HEK293 (cell line): ENCODE results near the gene MTFR1L.
A peak's percentile ranks its signal among the peaks of the same experiment; 100 is the strongest.

Experiments used
- CTCF ChIA-PET: fragments of 350-600 bp; formaldehyde crosslinking; extraction: SDS; loops from one replicate; lab custom pipeline; 2021; ENCODE audit warnings: antibody characterized with exemption; lab: Yijun Ruan, JAX
- POLR2A ChIA-PET: fragments of 300-600 bp; formaldehyde crosslinking; extraction: SDS; loops from one replicate; lab custom pipeline; 2020; ENCODE audit warnings: antibody characterized with exemption, inconsistent platforms; lab: Yijun Ruan, JAX
- H3K27ac ChIP-seq: fragments of 200-500 bp; sonication (Bioruptor generic); 2 replicates; pipeline ENCODE4 v1.5.1; 2014; ENCODE audit warnings: low read depth, low read length, control low read depth, inconsistent platforms; ENCODE audit errors: extremely low read depth
- H3K36me3 ChIP-seq, 2 experiments: fragments of 200-500 bp in 1 of 2; sonication (Bioruptor generic) in 1 of 2; 1 replicate in 1 of 2; 2 replicates in 1 of 2; pipeline ENCODE4 v1.5.1; 2014 to 2017; ENCODE audit warnings: inconsistent platforms in 2 of 2, low read length in 2 of 2; ENCODE audit not compliant: control insufficient read depth in 2 of 2, insufficient read depth in 1 of 2
- H3K4me1 ChIP-seq: fragments of 200-500 bp; sonication (Bioruptor generic); 2 replicates; pipeline ENCODE4 v1.5.1; 2014; ENCODE audit warnings: mild to moderate bottlenecking, low read length, inconsistent platforms; ENCODE audit not compliant: control insufficient read depth, insufficient read depth
- H3K4me3 ChIP-seq: 2 replicates; pipeline ENCODE4 v1.5.1; 2011; ENCODE audit warnings: low read depth, mild to moderate bottlenecking, control low read depth, low read length, moderate library complexity
- H3K9me3 ChIP-seq: fragments of 200-500 bp; sonication (Bioruptor generic); 2 replicates; pipeline ENCODE4 v1.5.1; 2014; ENCODE audit warnings: low read depth, low read length, inconsistent platforms; ENCODE audit not compliant: control insufficient read depth, insufficient read depth
- HOXA7 ChIP-seq: sonication (generic); formaldehyde crosslinking; IDR thresholded peaks from 2 replicates; pipeline ENCODE4 v1.8.1; 2022; ENCODE audit warnings: missing genetic modification reagents, borderline replicate concordance
- IKZF3 ChIP-seq: fragments of 450-650 bp; IDR thresholded peaks from 2 replicates; pipeline ENCODE4 v1.5.0; 2018; ENCODE audit warnings: missing biosample characterization, mild to moderate bottlenecking, missing genetic modification characterization, moderate library complexity
- REPIN1 ChIP-seq: fragments of 450-650 bp; formaldehyde crosslinking; IDR thresholded peaks from 2 replicates; pipeline ENCODE4 v1.5.1; 2017; ENCODE audit warnings: missing biosample characterization, missing genetic modification characterization, low read depth
- ZNF121 ChIP-seq: fragments of 450-650 bp; formaldehyde crosslinking; IDR thresholded peaks from 2 replicates; pipeline ENCODE4 v1.5.1; 2016; ENCODE audit warnings: missing biosample characterization, missing genetic modification characterization
- ZNF341 ChIP-seq: fragments of 450-650 bp; formaldehyde crosslinking; IDR thresholded peaks from 2 replicates; pipeline ENCODE4; 2016; ENCODE audit warnings: low read depth, missing biosample characterization, missing genetic modification characterization
- ZNF416 ChIP-seq: fragments of 450-650 bp; formaldehyde crosslinking; IDR thresholded peaks from 2 replicates; pipeline ENCODE4 v1.5.1; 2016; ENCODE audit warnings: missing biosample characterization, missing genetic modification characterization
- ZNF514 ChIP-seq: fragments of 450-650 bp; formaldehyde crosslinking; IDR thresholded peaks from 2 replicates; pipeline ENCODE4 v1.5.1; 2016; ENCODE audit warnings: missing biosample characterization, missing genetic modification characterization
- ZNF521 ChIP-seq: fragments of 450-650 bp; formaldehyde crosslinking; IDR thresholded peaks from 2 replicates; pipeline ENCODE4 v1.5.1; 2017; ENCODE audit warnings: missing biosample characterization, mild to moderate bottlenecking, missing genetic modification characterization
- ZNF621 ChIP-seq: fragments of 450-650 bp; formaldehyde crosslinking; IDR thresholded peaks from 2 replicates; pipeline ENCODE4 v1.5.1; 2017; ENCODE audit warnings: missing biosample characterization, missing genetic modification characterization
- ZNF658 ChIP-seq: fragments of 450-650 bp; formaldehyde crosslinking; IDR thresholded peaks from 2 replicates; pipeline ENCODE4; 2016; ENCODE audit warnings: missing biosample characterization, missing genetic modification characterization
- TF ChIP-seq, protein P1 (sequence below): fragments of 450-650 bp; IDR thresholded peaks from 2 replicates; pipeline ENCODE4 v1.5.1; 2018; ENCODE audit warnings: missing biosample characterization, missing genetic modification characterization
- TF ChIP-seq, protein P2 (sequence below): fragments of 450-650 bp; formaldehyde crosslinking; conservative IDR thresholded peaks from 2 replicates; pipeline ENCODE4 v1.5.1; 2016; ENCODE audit warnings: low read depth, missing biosample characterization, missing genetic modification characterization
- TF ChIP-seq, protein P3 (sequence below): fragments of 450-650 bp; formaldehyde crosslinking; IDR thresholded peaks from 2 replicates; pipeline ENCODE4 v1.5.1; 2016; ENCODE audit warnings: missing biosample characterization, missing genetic modification characterization, borderline replicate concordance
- TF ChIP-seq, protein P4 (sequence below): fragments of 450-650 bp; formaldehyde crosslinking; IDR thresholded peaks from 2 replicates; pipeline ENCODE4 v1.5.1; 2016; ENCODE audit warnings: missing biosample characterization, missing genetic modification characterization

The MTFR1L gene

DNA sequence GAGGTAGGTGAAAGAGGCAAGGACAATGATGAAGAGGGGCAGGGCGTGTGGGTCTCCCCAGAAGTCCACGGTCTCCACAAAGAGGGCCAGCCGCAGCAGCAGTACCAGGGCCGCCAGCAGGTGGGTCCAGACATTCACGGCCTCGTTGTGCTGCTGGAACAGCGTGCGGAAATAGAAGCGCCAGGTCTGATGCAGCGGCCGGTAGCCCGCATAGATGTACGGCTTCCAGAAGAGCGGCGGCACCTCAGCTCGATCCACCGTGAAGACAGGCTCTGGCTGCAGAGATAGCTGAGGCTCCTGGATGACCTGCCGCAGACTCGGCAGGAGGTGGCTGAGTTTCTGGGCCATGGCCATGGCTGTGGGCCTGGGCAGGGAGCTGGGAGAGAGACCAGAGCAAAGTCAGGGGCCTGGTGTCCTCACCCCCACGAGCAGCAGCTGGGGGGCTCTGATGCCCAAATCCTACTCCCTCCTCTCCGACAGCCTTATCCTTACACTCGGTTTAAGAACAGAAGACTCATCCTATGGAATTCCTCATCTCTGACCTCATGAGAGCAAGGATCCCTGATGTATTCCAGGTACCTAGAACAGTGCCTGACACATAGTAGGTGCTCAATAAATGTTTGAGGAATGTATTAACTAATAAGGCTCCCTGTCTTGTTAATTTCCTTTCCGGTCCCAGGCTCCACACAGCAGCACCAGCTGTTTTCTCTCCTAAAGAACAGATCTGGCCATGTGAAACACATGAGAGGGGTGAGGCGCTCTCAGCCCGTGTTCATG lies 43.9 kb downstream of the MTFR1L start:
- POLR2A ChIA-PET = interaction anchor here (0.7 kb wide), 1 partner anchor 12 kb away, joined by 3 read pairs; the partner anchor contains the start of gene PAQR7
- H3K4me3 ChIP-seq = no peak overlapping the region
- H3K27ac ChIP-seq = no peak overlapping the region
- H3K9me3 ChIP-seq = no peaks in the 10 kb centered on the region
- CTCF ChIA-PET = interaction anchor here (0.6 to 1.9 kb wide), 2 partner anchors 19 to 20 kb away, joined by 4 to 9 read pairs; no protein-coding TSS in a partner anchor
- peaks cover 0 to 26% of the 10 kb centered on the region in 2 experiments; a peak in 1 of 3 replicates for H3K36me3 ChIP-seq
- no peak for TF ChIP-seq REPIN1
- no peak for TF ChIP-seq ZNF521
- TF ChIP-seq ZNF341 = peak; percentile 56; the same call in 1 of the 2 replicates
- H3K4me1 ChIP-seq = no peaks in the 10 kb centered on the region

DNA sequence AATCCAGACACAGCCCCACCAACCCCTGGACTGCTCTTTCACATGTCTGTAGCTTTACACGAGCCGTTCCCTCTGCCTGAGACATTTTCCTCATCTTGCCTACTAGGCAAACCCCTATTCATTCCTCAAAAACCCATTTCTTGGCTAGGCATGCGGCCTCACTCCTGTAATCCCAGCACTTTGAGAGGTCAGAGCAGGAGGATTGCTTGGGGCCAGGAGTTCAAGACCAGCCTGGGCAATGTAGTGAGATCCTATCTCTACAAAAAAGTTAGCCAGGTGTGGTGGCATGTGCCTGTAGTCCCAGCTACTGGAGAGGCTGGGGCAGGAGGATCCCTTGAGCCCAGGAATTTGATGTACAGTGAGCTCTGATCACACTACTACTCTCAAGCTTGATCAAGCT lies 44.7 kb downstream of the MTFR1L start:
- POLR2A ChIA-PET = no interaction called here
- H3K9me3 ChIP-seq = no peaks in the 10 kb centered on the region

DNA sequence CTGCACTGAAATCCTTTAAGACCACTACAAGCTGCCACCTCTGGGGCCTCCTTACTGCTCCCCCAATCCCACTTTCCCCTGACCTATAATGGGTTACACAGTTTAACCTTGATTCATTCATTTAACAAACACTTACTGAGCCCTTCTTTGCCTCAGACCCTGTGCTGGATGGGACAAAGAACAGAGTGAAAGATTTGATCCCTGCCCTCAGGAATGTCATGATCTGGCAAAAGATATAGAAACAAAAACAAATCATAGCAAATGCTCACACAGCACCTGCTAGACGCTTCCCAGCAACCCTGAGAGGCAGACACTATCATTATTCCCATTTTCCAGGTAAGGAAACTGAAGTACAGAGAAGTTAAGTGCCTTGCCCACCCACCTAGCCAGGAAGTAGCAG lies 46.5 kb downstream of the MTFR1L start:
- ChIA-PET CTCF (interaction anchor here (0.5 to 1.2 kb wide), 2 partner anchors 24 to 29 kb away, joined by 3 to 4 read pairs; no protein-coding TSS in a partner anchor), POLR2A (no interaction called here)
- no peaks in the 10 kb centered on the region for H3K4me1 ChIP-seq
- no peak overlapping the region for H3K27ac ChIP-seq
- peaks cover 0 to 37% of the 10 kb centered on the region in 2 experiments; a peak in 1 of 3 replicates for H3K36me3 ChIP-seq
- no peaks in the 10 kb centered on the region for H3K9me3 ChIP-seq
- H3K4me3 ChIP-seq = no peak overlapping the region
- TF ChIP-seq, protein P1, sequence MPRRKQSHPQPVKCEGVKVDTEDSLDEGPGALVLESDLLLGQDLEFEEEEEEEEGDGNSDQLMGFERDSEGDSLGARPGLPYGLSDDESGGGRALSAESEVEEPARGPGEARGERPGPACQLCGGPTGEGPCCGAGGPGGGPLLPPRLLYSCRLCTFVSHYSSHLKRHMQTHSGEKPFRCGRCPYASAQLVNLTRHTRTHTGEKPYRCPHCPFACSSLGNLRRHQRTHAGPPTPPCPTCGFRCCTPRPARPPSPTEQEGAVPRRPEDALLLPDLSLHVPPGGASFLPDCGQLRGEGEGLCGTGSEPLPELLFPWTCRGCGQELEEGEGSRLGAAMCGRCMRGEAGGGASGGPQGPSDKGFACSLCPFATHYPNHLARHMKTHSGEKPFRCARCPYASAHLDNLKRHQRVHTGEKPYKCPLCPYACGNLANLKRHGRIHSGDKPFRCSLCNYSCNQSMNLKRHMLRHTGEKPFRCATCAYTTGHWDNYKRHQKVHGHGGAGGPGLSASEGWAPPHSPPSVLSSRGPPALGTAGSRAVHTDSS (tag by site-specific recombination) = no peak
- no peak for TF ChIP-seq ZNF416 (tag by site-specific recombination)
- TF ChIP-seq ZNF658 = no peak
- no peak for TF ChIP-seq HOXA7 (CRISPR knock-in tag)
- TF ChIP-seq IKZF3 (tag by site-specific recombination) = no peak
- TF ChIP-seq ZNF514 (tag by site-specific recombination) = no peak
- TF ChIP-seq, protein P2, sequence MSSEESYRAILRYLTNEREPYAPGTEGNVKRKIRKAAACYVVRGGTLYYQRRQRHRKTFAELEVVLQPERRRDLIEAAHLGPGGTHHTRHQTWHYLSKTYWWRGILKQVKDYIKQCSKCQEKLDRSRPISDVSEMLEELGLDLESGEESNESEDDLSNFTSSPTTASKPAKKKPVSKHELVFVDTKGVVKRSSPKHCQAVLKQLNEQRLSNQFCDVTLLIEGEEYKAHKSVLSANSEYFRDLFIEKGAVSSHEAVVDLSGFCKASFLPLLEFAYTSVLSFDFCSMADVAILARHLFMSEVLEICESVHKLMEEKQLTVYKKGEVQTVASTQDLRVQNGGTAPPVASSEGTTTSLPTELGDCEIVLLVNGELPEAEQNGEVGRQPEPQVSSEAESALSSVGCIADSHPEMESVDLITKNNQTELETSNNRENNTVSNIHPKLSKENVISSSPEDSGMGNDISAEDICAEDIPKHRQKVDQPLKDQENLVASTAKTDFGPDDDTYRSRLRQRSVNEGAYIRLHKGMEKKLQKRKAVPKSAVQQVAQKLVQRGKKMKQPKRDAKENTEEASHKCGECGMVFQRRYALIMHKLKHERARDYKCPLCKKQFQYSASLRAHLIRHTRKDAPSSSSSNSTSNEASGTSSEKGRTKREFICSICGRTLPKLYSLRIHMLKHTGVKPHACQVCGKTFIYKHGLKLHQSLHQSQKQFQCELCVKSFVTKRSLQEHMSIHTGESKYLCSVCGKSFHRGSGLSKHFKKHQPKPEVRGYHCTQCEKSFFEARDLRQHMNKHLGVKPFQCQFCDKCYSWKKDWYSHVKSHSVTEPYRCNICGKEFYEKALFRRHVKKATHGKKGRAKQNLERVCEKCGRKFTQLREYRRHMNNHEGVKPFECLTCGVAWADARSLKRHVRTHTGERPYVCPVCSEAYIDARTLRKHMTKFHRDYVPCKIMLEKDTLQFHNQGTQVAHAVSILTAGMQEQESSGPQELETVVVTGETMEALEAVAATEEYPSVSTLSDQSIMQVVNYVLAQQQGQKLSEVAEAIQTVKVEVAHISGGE = no peak

More for the DNA sequence above, 44.7 kb downstream of the MTFR1L start:
- TF ChIP-seq, protein P3, sequence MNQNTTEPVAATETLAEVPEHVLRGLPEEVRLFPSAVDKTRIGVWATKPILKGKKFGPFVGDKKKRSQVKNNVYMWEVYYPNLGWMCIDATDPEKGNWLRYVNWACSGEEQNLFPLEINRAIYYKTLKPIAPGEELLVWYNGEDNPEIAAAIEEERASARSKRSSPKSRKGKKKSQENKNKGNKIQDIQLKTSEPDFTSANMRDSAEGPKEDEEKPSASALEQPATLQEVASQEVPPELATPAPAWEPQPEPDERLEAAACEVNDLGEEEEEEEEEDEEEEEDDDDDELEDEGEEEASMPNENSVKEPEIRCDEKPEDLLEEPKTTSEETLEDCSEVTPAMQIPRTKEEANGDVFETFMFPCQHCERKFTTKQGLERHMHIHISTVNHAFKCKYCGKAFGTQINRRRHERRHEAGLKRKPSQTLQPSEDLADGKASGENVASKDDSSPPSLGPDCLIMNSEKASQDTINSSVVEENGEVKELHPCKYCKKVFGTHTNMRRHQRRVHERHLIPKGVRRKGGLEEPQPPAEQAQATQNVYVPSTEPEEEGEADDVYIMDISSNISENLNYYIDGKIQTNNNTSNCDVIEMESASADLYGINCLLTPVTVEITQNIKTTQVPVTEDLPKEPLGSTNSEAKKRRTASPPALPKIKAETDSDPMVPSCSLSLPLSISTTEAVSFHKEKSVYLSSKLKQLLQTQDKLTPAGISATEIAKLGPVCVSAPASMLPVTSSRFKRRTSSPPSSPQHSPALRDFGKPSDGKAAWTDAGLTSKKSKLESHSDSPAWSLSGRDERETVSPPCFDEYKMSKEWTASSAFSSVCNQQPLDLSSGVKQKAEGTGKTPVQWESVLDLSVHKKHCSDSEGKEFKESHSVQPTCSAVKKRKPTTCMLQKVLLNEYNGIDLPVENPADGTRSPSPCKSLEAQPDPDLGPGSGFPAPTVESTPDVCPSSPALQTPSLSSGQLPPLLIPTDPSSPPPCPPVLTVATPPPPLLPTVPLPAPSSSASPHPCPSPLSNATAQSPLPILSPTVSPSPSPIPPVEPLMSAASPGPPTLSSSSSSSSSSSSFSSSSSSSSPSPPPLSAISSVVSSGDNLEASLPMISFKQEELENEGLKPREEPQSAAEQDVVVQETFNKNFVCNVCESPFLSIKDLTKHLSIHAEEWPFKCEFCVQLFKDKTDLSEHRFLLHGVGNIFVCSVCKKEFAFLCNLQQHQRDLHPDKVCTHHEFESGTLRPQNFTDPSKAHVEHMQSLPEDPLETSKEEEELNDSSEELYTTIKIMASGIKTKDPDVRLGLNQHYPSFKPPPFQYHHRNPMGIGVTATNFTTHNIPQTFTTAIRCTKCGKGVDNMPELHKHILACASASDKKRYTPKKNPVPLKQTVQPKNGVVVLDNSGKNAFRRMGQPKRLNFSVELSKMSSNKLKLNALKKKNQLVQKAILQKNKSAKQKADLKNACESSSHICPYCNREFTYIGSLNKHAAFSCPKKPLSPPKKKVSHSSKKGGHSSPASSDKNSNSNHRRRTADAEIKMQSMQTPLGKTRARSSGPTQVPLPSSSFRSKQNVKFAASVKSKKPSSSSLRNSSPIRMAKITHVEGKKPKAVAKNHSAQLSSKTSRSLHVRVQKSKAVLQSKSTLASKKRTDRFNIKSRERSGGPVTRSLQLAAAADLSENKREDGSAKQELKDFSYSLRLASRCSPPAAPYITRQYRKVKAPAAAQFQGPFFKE (tag by site-specific recombination) = no peak
- TF ChIP-seq ZNF121 (tag by site-specific recombination) = peak; percentile 80
- TF ChIP-seq ZNF621 (tag by site-specific recombination) = no peak
- TF ChIP-seq, protein P4, sequence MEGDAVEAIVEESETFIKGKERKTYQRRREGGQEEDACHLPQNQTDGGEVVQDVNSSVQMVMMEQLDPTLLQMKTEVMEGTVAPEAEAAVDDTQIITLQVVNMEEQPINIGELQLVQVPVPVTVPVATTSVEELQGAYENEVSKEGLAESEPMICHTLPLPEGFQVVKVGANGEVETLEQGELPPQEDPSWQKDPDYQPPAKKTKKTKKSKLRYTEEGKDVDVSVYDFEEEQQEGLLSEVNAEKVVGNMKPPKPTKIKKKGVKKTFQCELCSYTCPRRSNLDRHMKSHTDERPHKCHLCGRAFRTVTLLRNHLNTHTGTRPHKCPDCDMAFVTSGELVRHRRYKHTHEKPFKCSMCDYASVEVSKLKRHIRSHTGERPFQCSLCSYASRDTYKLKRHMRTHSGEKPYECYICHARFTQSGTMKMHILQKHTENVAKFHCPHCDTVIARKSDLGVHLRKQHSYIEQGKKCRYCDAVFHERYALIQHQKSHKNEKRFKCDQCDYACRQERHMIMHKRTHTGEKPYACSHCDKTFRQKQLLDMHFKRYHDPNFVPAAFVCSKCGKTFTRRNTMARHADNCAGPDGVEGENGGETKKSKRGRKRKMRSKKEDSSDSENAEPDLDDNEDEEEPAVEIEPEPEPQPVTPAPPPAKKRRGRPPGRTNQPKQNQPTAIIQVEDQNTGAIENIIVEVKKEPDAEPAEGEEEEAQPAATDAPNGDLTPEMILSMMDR (tag by site-specific recombination) = no peak
- CTCF ChIA-PET = interaction anchor here (1.9 kb wide), 1 partner anchor 20 kb away, joined by 4 read pairs; no protein-coding TSS in a partner anchor
- Histone ChIP-seq H3K27ac (no peak overlapping the region), H3K36me3 (peaks cover 0 to 26% of the 10 kb centered on the region in 2 experiments; a peak in 1 of 3 replicates), H3K4me3 (no peak overlapping the region), H3K4me1 (no peaks in the 10 kb centered on the region)
